Thyroid gland (tissue), 4 donors: ENCODE measurements around the gene MISP.

Experiments used
- CTCF ChIP-seq, 6 experiments: fragments of 200-600 bp in 3 of 6; fragments of 450-650 bp in 3 of 6; sonication (generic) in 3 of 6; IDR thresholded peaks; one replicate each; pipeline ENCODE4 v1.5.1; 2016 to 2019; ENCODE audit warnings: antibody characterized with exemption in 6 of 6, mild to moderate bottlenecking in 2 of 6, inconsistent platforms in 1 of 6, moderate library complexity in 1 of 6
- POLR2A ChIP-seq, 2 donors: fragments of 450-650 bp; IDR thresholded peaks; one replicate each; pipeline ENCODE4 v1.6.1; 2017; ENCODE audit warnings: antibody characterized with exemption in 2 of 2, mild to moderate bottlenecking in 2 of 2, moderate library complexity in 1 of 2

DNA sequence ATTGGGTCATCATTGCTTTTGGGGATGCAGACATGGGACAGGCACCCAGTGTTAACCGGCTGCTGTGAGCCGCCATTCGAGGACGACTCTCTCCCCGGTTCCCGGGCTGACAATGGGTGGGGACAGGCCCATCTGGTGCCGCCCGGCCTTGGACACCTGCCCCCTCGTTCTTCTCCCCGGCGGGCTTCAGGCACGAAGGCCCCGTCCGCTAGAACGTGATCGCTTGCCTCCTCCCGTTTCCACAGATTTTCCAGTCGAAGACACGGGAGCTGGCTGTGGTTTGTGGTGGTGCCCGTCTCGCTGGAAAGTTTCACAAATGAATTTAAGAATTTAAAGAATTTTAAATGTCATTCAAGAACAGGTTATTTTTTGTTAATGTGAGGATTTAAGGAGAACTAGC, 40.1 kb upstream of the MISP start:
- TF ChIP-seq CTCF (IDR thresholded peaks at IDR 0.05) (no peak), POLR2A (IDR thresholded peaks at IDR 0.05) (no peak)
